ENCODE data around the gene SYT17.
"Not testable (repeated sequence)": the region's sequence is repeated elsewhere in the genome, so short reads cannot be mapped to it uniquely, and the experiment has no call there.

SYT17 gene

DNA sequence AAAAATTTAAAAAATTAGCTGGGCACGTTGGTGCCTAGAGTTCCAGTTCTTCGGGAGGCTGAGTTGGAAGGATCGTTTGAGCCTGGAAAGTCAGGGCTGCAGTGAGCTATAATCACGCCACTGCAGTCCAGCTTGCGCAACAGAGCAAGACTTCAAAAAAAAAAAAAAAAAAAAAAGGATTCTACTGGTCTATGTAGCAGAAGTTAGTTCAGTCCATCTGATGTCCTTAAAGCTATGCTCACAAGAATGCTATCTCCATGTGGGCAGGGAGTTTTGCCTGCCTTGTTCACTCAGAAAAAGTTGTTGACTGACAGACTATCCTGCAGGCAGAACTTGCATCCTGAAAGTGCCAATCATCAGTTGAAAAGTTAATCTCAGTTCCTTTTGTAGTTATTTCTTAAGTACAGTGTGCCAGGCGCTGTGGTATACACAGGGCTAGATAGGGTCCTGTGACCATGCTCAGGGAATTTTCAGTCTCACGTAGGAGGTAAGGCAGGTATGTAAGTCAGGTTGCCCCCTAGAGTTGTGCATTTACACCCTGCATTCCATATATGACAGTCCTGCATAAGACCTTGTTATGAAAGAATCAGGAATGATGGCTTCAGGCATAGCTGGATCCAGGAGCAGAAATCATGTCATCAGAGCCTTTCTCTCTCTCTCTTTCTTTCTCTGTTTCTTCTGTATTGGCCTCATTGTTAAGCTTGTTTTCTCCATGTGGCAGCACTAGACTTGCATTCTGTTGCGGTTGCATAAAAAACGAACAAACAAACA is 7.6 kb downstream of the SYT17 start:
- DNase-seq, result no peak

DNA sequence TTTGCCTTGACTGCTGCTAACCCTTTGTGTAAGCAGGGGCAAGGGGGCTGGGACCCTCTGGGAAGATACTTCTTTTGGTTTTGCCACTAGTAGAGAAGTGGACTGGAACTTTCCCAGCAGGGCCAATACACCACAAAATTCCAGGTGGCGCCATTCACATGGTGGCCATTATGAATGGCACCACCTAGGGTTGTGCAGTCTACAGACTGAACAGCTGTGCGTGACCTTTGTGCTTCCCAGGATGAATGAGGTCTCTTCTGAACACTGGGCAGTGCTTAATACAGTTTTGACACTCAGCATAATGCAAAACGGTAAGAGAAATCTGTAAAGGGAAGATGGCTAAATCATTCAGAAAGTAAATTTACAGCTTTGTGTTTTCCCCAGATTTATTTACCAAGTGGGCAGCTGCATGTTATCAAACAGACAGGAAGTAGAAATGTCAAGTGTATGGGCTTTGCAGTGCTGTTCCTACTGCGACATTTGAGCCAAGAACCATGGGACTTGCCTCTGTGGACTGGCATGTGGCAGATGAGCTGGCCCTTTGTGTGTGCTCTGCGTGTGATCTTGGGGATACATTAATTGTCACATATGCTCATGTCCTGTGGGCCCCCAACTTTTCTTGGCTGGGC is 9.2 kb downstream of the SYT17 start:
- no peak for DNase-seq

DNA sequence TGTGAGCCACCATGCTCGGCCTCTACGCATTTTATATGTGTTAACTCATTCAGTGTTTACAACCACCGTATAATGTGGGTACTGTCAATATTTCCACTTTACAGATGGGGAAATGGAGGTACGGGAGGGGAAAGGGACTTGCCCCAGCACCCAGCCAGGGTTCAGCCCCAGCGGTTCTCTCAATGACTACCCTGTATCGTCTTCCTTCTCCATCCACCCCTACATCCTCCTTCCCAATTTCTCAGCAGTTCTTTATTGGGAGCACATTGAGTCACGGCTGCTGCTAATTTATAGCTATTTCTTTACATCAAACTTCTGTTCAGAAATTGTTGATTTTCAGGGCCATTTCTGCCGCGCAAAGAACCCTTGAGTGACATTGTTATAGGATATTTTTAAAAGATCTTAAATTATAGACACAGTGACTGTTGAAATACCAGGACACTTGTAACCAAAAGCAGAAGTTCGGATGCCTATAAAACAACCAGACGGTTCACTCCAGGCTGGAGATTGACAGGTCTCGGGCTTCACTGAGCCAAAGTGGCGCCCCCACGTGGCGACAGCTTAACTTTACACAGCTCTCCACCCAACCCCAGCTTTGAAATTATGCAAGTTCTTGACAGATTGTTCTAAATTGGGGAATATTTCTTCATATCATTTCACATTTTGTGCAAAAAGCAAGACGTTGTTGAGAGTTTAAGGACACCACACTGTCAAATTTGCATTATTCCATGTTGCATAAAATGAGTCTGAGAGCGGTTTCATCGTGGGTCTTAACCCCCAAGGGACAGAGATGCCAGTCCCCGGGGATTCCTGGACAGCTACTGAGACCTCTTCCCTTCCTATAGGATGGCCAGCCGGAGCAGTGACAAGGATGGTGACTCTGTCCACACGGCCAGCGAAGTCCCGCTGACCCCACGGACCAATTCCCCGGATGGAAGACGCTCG is 11.8 kb downstream of the SYT17 start:
- peak; percentile 42 for DNase-seq

DNA sequence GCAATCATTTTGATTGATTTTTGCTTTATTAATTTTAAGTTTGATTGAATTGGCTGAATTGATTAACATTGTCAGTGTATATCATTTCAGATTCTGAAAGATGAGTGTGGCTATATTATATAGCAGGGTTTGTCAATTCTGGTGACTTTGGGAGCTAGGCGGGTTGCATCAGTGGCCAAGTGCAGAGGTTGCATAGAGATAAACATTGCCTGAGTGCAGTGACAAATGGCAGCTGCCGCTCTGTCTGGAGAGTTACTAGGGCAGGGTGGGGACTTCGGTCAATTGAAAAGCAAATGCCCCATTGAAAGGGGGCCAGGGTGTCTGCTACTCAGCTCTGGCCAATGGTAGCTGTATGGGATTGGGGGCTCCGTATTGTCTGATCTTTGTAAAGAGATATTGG is 12.7 kb downstream of the SYT17 start:
- DNase-seq, result no peak

DNA sequence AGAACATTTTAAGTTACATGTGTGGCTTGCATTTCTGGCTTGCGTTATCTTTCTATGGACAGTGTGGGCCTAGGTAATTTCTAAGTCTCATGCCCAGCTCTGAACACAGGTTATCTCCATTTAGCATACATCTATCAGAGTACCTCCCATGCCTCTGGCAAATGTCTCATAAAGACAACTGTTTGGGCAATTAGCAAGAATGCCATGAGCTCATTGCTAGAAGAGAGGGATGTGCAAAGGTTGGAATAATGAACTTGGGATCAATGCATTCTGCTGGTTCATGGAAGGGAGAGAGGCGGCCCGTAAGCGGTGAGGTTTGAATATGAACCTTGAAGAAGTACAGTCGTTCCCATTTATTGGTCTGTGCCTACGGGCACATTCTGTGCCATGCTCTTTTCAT is 14.4 kb downstream of the SYT17 start:
- no peak for DNase-seq

DNA sequence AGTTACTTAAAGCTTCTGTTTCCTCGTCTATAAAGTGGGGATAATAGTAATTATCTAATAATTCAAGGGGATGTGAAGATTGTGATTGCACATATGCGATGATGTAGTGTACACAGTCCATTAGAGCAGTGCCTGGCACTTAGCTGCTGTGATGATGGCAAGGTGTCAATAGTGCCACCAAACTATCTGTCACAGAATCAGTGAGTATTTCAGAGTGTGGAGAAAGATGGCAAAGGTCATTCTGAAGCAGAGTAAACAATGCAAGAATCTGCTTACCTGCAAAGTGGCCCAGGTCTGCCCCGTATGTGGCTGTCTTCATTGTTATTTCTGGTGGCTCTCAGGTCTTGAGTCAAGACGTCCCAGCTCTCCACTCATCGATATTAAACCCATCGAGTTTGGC is 15.1 kb downstream of the SYT17 start:
- no peak for DNase-seq

DNA sequence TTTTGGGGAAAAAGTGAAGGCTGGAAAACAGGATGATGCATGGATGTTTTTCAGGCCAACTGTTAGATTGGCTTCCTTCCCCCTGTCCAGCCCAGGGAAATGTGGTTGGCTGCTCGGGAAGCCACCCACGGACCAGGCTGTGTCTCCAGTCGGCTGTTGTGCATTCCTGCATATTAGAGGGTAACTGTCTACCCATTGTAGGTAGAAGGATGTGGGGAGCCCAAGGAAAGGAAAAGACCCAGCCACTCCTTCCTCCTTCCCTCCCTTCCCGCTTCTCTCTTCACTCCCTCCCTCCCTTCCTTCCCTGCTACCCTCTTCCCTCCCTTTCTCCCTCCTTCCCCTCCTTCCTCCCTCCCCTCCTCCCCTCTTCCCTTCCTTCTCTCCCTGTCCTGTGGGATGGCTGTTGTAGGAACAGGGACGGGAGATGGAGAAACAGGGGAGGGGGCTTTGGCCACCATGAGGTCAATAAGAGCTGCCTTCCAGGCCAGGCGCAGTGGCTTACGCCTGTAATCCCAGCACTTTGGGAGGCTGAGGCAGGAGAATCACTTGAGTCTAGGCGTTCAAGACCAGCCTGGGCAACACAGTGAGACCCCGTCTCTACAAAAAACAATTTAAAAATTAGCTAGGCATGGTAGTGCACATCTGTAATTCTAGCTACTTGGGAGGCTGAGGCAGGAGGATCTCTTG is 16.9 kb downstream of the SYT17 start:
- DNase-seq, result no peak

DNA sequence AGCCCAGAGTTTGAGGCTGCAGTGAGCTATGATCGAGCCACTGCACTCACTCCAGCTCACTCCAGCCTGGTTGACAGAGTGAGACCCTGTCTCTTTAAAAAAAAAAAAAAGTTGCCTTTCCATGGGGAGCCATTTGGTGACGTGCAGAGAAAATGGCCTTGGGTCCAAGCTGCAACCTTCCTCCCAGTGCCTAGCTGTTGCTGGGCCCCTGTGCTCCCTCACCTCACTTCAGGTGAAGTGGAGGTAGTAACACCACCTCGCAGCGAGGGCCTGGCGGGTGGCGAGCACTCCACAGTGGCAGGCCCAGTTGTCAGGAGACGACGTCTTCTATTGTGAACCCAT is 17.4 kb downstream of the SYT17 start:
- no peak for DNase-seq

DNA sequence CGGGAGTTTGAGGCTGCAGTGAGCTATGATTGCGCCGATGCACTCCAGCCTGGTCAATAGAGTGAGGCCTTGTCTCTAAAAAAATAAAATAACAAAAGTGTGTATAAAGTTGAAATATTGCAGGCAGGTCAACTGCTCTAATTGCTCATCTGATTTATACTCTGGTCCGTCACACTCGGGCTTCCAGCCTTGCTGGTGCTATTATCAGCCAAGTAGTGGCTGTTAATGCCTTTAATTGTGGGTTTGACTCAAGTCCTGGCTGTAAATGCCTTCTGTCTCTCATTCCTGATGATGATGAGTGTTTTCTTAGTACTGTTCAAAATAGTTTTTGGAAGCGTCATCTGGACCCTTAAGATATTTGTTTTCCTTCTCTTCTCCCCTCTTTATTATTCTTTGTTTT is 18.4 kb downstream of the SYT17 start:
- no peak for DNase-seq

DNA sequence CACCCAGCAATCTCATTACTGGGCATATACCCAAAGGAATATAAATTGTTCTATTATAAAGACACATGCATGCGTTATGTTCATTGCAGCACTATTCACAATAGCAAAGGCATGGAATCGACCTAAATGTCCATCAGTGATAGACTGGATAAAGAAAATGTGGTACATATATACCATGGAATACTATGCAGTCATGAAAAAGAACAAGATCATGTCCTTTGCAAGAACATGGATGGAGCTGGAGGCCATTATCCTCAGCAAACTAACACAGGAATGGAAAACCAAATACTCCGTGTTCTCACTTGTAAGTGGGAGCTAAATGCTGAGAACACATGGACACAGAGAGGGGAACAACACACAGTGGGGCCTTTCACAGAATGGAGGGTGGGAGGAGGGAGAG is 19.9 kb downstream of the SYT17 start:
- DNase-seq, result not testable (repeated sequence)

DNA sequence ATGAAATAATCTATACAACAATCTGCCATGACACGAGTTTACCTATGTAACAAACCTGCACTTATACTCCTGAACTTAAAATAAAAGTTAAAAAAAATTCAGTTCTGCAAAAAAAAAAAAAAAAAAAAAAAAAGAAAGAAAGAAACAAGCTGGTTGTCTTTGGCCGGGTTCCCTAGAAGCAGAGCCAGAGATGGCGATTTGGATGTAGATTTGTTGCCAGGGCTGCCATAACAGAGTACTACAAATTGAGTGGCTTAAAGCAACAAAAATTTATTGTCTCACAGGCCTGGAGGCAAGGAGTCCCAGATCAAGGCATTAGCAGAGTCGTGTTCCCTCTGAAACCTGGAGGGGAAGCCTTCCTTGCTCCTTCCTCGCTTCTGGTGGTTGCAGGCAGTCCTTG is 20.4 kb downstream of the SYT17 start:
- no peak for DNase-seq

DNA sequence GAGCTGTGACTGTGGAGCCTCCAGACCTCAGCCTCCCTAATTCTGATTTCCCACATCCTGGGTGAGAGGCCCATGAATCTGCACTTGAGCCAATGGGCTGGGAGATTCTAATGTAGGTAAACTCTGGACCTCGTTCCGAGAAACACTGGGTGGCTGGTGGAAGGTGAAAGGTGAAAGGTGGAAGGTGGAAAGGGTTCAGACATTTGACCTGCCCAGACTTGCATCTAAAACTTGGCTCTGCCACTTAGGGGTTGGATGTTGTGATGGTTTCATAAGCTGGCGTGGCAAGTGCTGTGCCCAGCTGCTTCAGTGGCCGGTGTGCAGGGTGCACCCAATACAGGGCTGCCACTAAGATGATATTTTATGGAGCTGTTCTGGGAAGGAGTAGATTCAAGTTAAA is 24.8 kb downstream of the SYT17 start:
- no peak for DNase-seq

DNA sequence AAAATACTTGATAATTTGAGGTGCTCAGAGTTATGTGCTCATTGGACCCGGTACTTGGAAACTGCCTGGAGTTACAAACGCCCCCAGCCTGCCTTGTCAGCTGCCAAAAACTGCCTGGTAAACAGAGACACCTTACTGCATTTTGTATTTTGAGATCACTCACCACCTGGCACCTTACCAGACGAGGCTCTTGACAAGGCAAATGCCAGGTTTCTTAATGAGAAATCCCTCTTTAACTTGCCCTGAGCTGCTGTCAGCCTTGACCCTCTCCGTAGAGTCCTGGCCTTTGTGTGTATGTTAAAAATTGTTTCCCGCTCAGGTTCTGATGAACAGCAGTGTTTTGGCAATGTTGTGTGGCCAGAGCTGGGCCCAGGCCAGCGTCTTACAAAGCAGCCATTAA is 28.8 kb downstream of the SYT17 start:
- no peak for DNase-seq

DNA sequence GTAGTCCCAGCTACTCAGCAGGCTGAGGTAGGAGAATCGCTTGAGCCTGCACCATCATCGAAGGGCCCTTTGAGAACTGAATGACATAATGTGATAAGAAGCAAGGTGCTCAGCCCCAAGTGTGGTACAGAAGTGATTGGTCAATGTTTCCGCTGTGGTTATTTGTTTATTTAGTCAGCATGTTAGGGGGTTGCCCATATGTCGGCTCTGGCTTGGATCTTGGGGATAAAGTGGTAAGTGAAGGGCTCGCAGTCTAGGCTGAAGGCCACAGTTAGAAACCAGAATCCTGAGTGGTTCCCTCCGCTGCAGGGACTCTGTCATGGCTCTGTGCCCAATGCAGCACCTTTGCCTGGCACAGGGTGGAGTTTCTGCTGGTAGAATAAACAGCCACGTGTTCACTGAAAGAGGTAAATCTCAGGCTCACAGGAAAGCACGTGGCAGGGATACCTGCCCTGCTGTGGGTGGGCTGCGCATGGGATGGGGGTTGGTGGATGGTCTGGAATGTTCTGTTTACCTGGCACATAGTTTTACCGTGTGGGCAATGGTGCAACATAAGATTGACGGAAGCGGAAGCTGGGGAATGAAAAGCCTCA is 35.4 kb downstream of the SYT17 start:
- DNase-seq, result no peak

DNA sequence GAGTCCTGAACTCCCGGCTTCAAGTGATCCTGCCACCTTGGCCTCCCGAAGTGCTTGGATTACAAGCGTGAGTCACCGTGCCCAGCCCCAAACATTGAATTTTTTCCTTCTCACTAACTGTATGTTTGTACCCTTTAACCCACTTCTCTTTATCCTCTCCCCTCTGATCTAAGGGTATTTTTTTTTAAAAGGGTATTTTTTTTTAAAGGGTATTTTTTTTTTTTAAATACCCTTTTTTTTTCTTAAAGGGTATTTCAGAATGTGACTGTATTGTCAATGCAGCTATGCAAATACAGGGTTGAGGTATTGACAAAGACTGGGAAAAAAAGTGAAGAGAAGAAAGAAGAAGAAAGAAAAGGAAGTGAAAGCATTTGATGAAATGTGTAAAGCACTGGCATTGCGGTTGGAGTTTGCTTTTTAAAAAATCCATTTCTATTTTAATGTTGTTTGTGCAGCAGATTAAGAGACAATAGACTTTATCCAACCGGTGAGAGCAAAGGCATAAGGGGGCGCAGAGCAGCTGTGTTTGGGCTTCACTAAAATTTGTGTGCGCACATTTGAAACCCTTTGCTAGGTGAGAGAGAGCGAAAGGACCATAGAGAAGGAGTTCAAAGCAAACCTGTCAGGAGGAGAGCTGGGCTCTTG is 42.4 kb downstream of the SYT17 start:
- no peak for DNase-seq

DNA sequence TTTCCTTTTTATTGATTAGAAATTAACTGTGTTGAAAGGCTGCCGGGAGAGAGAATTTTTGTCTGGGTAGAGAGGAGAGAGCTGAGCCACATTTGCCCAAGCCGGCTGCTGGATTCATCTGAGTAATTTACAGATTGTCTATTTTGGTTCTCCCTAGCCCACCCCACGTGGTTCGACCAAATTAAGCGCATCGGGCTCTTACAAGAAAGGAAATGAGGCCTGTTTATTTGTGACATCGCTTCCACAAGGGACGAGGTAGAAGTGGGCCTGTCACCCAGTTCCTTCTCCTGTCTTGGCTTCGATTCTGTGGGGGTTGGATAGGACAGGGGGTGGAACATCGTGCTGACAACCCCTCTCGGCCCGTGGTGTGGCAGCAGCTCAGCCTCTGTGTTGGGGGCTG is 42.9 kb downstream of the SYT17 start:
- no peak for DNase-seq

DNA sequence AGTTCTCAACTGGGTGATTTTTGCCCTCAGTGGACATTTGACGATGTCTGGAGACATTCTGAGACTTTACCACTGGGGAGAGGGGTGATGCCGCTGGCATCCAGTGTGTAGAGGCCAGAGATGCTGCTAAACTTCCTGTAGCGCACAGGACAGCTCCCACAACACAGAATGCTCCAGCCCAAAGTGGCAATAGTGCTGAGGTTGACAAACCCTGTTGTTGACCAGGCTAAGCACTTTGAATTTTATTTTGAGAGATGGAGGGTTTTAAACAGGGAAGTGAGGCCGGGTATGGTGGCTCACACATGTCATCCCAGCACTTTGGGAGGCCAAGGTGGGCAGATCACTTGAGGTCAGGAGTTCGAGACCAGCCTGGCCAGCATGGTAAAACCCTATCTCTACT is 44.0 kb downstream of the SYT17 start:
- no peak for DNase-seq

DNA sequence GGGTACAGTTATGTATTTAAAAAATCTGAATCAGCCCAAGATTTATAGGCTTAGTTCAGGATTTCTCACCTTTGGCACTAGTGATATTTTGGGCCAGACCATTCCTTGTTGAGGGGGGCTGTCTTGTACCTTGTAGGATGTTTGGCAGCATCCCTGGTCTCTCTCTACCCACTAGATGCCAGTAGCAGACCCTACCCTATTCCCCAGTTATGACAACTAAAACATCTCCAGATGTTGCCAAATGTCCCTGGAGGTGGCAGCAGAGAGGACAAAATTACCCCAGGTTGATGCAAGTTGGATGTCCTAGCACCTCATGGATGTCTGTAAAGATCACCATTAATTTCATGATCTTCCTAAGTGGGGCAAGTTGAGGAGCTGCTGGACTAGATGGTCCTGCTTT is 45.8 kb downstream of the SYT17 start:
- no peak for DNase-seq

DNA sequence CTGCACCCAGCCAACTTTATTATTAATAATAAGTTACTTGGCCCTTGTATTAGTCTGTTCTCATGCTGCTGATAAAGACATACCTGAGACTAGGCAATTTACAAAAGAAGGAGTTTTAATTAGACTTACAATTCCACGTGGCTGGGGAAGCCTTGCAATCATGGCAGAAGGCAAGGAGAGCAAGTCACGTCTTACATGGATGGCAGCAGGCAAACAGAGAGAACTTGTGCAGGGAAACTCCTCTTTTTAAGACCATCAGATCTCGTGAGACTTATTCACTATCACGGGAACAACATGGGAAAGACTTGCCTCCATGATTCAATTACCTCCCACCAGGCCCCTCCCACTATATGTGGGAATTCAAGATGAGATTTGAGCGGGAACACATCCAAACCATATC is 47.7 kb downstream of the SYT17 start:
- no peak for DNase-seq

DNA sequence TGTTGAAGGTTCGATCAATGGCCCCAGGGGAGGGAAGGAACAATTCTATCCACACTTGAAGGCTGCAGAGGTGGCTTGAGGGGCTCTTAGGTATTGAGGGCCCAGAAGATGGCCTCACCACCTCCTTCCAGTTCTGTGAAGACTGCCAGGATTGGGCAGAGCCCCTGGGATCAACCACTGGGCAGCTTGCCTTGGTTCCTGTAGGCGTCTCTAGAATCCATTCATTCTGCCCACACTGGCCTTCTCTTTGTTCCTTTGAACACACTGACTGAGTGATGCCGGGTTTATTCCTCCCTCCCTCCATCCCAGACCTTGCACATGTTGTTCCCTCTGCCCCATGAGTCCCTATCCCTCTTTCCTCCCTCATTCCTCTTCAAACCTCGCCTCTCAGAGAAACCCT is 50.5 kb downstream of the SYT17 start:
- DNase-seq, result no peak

DNA sequence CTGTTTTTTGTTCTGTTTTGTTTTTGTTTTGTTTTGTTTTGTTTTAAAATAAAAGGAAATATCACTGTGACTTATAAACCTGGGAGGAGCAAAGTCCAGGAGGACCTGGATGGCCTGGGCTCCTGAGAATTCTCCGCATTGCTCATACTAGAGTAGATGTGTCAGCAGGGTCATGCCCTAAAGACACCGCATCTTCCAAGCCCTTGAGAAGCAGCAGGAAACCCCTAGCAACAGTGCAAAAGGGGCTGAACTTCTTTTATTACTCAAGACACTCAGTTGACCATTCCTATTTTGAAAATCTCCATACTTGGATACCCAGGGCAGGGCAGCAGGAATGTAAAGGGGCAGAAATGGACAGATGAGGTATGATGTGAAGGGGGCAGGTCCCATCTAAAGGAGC is 51.8 kb downstream of the SYT17 start:
- no peak for DNase-seq
